Gastrocnemius medialis (tissue), 4 donors: Measurements from ENCODE around the gene YWHAG. TPM values are rescaled to one million over a fixed set of nuclear protein-coding genes. Genes with fewer than 3 reads are reported as not detected.

Source experiments
- ATAC-seq, 2 donors: fragments of 150-250 bp; one replicate each; pipeline ENCODE4 v1.9.1; 2016
- DNase-seq, 2 donors: peaks; one replicate each; pipeline ENCODE4 v3.0.0-alpha.2; 2019
- H3K27ac ChIP-seq, 4 donors: fragments of 200-600 bp; sonication (generic); 1 replicate in 1 of 4; 2 replicates in 3 of 4; pipeline ENCODE4 v1.5.1; 2016 to 2018; ENCODE audit warnings: mild to moderate bottlenecking in 2 of 4, moderate library complexity in 1 of 4
- H3K27me3 ChIP-seq, 3 donors: fragments of 200-600 bp; sonication (generic) in 2 of 3; 1 replicate in 1 of 3; 2 replicates in 2 of 3; pipeline versions ENCODE4 v1.5.1 to v1.6.0; 2016 to 2019; ENCODE audit warnings: mild to moderate bottlenecking in 1 of 3, moderate library complexity in 1 of 3
- H3K36me3 ChIP-seq, 2 donors: fragments of 200-600 bp; sonication (generic) in 1 of 2; one replicate each; pipeline ENCODE4 v1.5.1; 2017 to 2018
- H3K4me1 ChIP-seq, 2 donors: fragments of 200-600 bp; sonication (generic) in 1 of 2; one replicate each; pipeline ENCODE4 v1.5.1; 2016 to 2017; ENCODE audit warnings: mild to moderate bottlenecking in 2 of 2
- H3K4me3 ChIP-seq, 4 donors: fragments of 200-600 bp; sonication (generic) in 3 of 4; 1 replicate in 1 of 4; 2 replicates in 3 of 4; pipeline ENCODE4 v1.5.1; 2016 to 2019; ENCODE audit warnings: mild to moderate bottlenecking in 2 of 4
- H3K9me3 ChIP-seq, 3 donors: fragments of 200-600 bp; sonication (generic) in 2 of 3; 1 replicate in 1 of 3; 2 replicates in 2 of 3; pipeline ENCODE4 v1.5.1; 2016 to 2019
- CTCF ChIP-seq, 5 experiments: fragments of 450-650 bp in 3 of 5; fragments of 200-600 bp in 2 of 5; sonication (generic) in 2 of 5; IDR thresholded peaks in 4 of 5; conservative IDR thresholded peaks in 1 of 5; 1 replicate in 4 of 5; 2 replicates in 1 of 5; pipeline ENCODE4 v1.5.1; 2016 to 2019; ENCODE audit warnings: antibody characterized with exemption in 5 of 5, mild to moderate bottlenecking in 3 of 5, moderate library complexity in 3 of 5
- POLR2A ChIP-seq, 2 donors: fragments of 450-650 bp; IDR thresholded peaks; one replicate each; pipeline ENCODE4 v1.6.1; 2017; ENCODE audit warnings: antibody characterized with exemption in 2 of 2, mild to moderate bottlenecking in 2 of 2, moderate library complexity in 2 of 2
- in situ Hi-C, 4 donors: fragments of 200-750 bp; cut with MboI; loops; one replicate each; pipeline versions ENCODE4 v1.15.0 to v1.8.0; 2017; ENCODE audit warnings: low sequenced_read_pairs in 4 of 4
- intact Hi-C: fragments of 100-400 bp; cut with DNase I; formaldehyde crosslinking; loops from one replicate; pipeline ENCODE4 v1.15.1; 2023; ENCODE audit warnings: low total_unique reads
- total RNA-seq, 4 donors: library from RNA; depleted of rRNA; stranded (reverse); fragments of >200 nt; gene quantifications; one replicate each; pipeline versions ENCODE4 v1.1.0 to v1.2.3, GENCODE V29; 2016

Gene YWHAG
- total RNA-seq, 4 donors from 2014 or later = 119 to 262 (median 179) TPM

GRCh38 chr7:76381814-76382213, 23.0 kb upstream of the YWHAG start:
- Histone ChIP-seq H3K36me3 (no peaks in the 10 kb centered on the region), H3K9me3 (no peaks in the 10 kb centered on the region), H3K4me3 (no peak overlapping the region), H3K27ac (peak overlapping the region in 2 of 4 donors; percentile 86 to 93), H3K27me3 (no peaks in the 10 kb centered on the region), H3K4me1 (peaks cover 11 to 19% of the 10 kb centered on the region in 2 donors)
- intact Hi-C loops (no loop called here), in situ Hi-C loops (no loop called here)
- ATAC-seq (no peak), DNase-seq (no peak)
- no peak for TF ChIP-seq CTCF (IDR thresholded peaks at IDR 0.05 in 4 of 5, conservative IDR thresholded peaks at IDR 0.05 in 1 of 5)
- no peak for TF ChIP-seq POLR2A (IDR thresholded peaks at IDR 0.05)

GRCh38 chr7:76380623-76380966, 21.8 kb upstream of the YWHAG start:
- DNase-seq (peak in 1 of 2 donors; percentile 48), ATAC-seq (no peak)
- Histone ChIP-seq H3K27ac (peak overlapping the region; percentile 86 to 96 (median 90)), H3K36me3 (no peaks in the 10 kb centered on the region), H3K4me1 (peaks cover 11 to 19% of the 10 kb centered on the region in 2 donors), H3K27me3 (no peaks in the 10 kb centered on the region), H3K4me3 (peak overlapping the region; percentile 20 to 59 (median 48)), H3K9me3 (no peaks in the 10 kb centered on the region)
- in situ Hi-C loops = no loop called here
- intact Hi-C loops = no loop called here
- no peak for TF ChIP-seq CTCF (IDR thresholded peaks at IDR 0.05 in 4 of 5, conservative IDR thresholded peaks at IDR 0.05 in 1 of 5)
- TF ChIP-seq POLR2A (IDR thresholded peaks at IDR 0.05) = no peak

GRCh38 chr7:76377186-76377918, 18.6 kb upstream of the YWHAG start:
- Histone ChIP-seq H3K4me1 (peaks cover 11 to 22% of the 10 kb centered on the region in 2 donors), H3K36me3 (no peaks in the 10 kb centered on the region), H3K9me3 (no peaks in the 10 kb centered on the region), H3K27me3 (no peaks in the 10 kb centered on the region), H3K4me3 (no peak overlapping the region), H3K27ac (peak overlapping the region in 2 of 4 donors; percentile 33 to 93)
- no peak for DNase-seq
- ATAC-seq = no peak
- intact Hi-C loops = no loop called here
- in situ Hi-C loops = no loop called here
- TF ChIP-seq CTCF (IDR thresholded peaks at IDR 0.05 in 4 of 5, conservative IDR thresholded peaks at IDR 0.05 in 1 of 5) (no peak), POLR2A (IDR thresholded peaks at IDR 0.05) (no peak)

- TF ChIP-seq CTCF (IDR thresholded peaks at IDR 0.05 in 4 of 5, conservative IDR thresholded peaks at IDR 0.05 in 1 of 5) = no peak
- no peak for TF ChIP-seq POLR2A (IDR thresholded peaks at IDR 0.05)
- in situ Hi-C loops = no loop called here
- DNase-seq (no peak), ATAC-seq (no peak)
- no peaks in the 10 kb centered on the region for H3K27me3 ChIP-seq
- peaks cover 8 to 16% of the 10 kb centered on the region in 2 donors for H3K4me1 ChIP-seq
- no peak overlapping the region for H3K27ac ChIP-seq
- no peaks in the 10 kb centered on the region for H3K36me3 ChIP-seq
- H3K4me3 ChIP-seq = no peak overlapping the region
- no peaks in the 10 kb centered on the region for H3K9me3 ChIP-seq
- intact Hi-C loops = no loop called here
Measured at GRCh38 chr7:76375251-76375650, 16.5 kb upstream of the YWHAG start.
